RWPE2 (cell line): ENCODE data around the gene STN1.

ENCODE experiments used
- ATAC-seq: fragments of 200-7000 bp; cut with Tn5 transposase; 3 replicates; pipeline ENCODE4 v1.9.1; 2021; ENCODE audit warnings: low read depth
- DNase-seq: peaks from one replicate; pipeline ENCODE4 v3.0.0-alpha.2; 2020; ENCODE audit warnings: low spot score
- H3K27ac ChIP-seq: fragments of 450-650 bp; 2 replicates; pipeline ENCODE4 v1.5.1; 2017; ENCODE audit warnings: mild to moderate bottlenecking; ENCODE audit not compliant: poor library complexity, severe bottlenecking
- H3K27me3 ChIP-seq: fragments of 250-450 bp; sonication (Bioruptor Pico); 2 replicates; pipeline ENCODE4 v1.5.1; 2021; ENCODE audit warnings: mild to moderate bottlenecking, moderate library complexity; ENCODE audit not compliant: insufficient read depth, poor library complexity, severe bottlenecking
- H3K36me3 ChIP-seq: fragments of 250-450 bp; sonication (Bioruptor Pico); 2 replicates; pipeline ENCODE4 v1.5.1; 2020; ENCODE audit warnings: low read depth, mild to moderate bottlenecking, moderate library complexity
- H3K4me1 ChIP-seq: fragments of 250-450 bp; sonication (Bioruptor Pico); 2 replicates; pipeline ENCODE4 v1.5.1; 2021; ENCODE audit warnings: mild to moderate bottlenecking, moderate library complexity; ENCODE audit not compliant: insufficient read depth, poor library complexity, severe bottlenecking
- H3K4me3 ChIP-seq: fragments of 250-450 bp; sonication (Bioruptor Pico); 2 replicates; pipeline ENCODE4 v1.5.1; 2021; ENCODE audit warnings: mild to moderate bottlenecking, moderate library complexity; ENCODE audit not compliant: severe bottlenecking
- H3K9me3 ChIP-seq: fragments of 250-450 bp; sonication (Bioruptor Pico); 2 replicates; pipeline ENCODE4 v1.5.1; 2021; ENCODE audit warnings: mild to moderate bottlenecking, moderate library complexity; ENCODE audit not compliant: severe bottlenecking
- CTCF ChIP-seq: fragments of 450-650 bp; IDR thresholded peaks from one replicate; pipeline ENCODE4 v1.5.1; 2017; ENCODE audit warnings: mild to moderate bottlenecking, moderate library complexity; ENCODE audit not compliant: poor library complexity, severe bottlenecking

STN1 gene

GRCh38 chr10:103912759-103913158 is 5.2 kb downstream of the STN1 start:
- H3K36me3 ChIP-seq = peaks cover 31% of the 10 kb centered on the region
- no peak overlapping the region for H3K4me3 ChIP-seq
- DNase-seq = no peak
- H3K27ac ChIP-seq = peak overlapping the region; percentile 14
- no peak for ATAC-seq
- TF ChIP-seq CTCF = no peak
- H3K27me3 ChIP-seq = no peaks in the 10 kb centered on the region
- H3K4me1 ChIP-seq = peaks cover 44% of the 10 kb centered on the region
- peaks cover 3% of the 10 kb centered on the region for H3K9me3 ChIP-seq

GRCh38 chr10:103911021-103911459 is 6.9 kb downstream of the STN1 start:
- peaks cover 41% of the 10 kb centered on the region for H3K4me1 ChIP-seq
- no peak for DNase-seq
- no peak overlapping the region for H3K4me3 ChIP-seq
- peaks cover 3% of the 10 kb centered on the region for H3K9me3 ChIP-seq
- ATAC-seq = no peak
- peaks cover 40% of the 10 kb centered on the region for H3K36me3 ChIP-seq
- H3K27me3 ChIP-seq = no peaks in the 10 kb centered on the region
- peak overlapping the region; percentile 100 for H3K27ac ChIP-seq
- no peak for TF ChIP-seq CTCF

GRCh38 chr10:103910442-103911012 is 7.5 kb downstream of the STN1 start:
- peaks cover 39% of the 10 kb centered on the region for H3K36me3 ChIP-seq
- peak overlapping the region; percentile 100 for H3K27ac ChIP-seq
- no peaks in the 10 kb centered on the region for H3K27me3 ChIP-seq
- peaks cover 3% of the 10 kb centered on the region for H3K9me3 ChIP-seq
- no peak for DNase-seq
- no peak overlapping the region for H3K4me3 ChIP-seq
- no peak for ATAC-seq
- peaks cover 36% of the 10 kb centered on the region for H3K4me1 ChIP-seq
- no peak for TF ChIP-seq CTCF

GRCh38 chr10:103905441-103905840 is 12.5 kb downstream of the STN1 start:
- ATAC-seq (no peak), DNase-seq (no peak)
- H3K4me1 ChIP-seq = peaks cover 42% of the 10 kb centered on the region
- peak overlapping the region; percentile 100 for H3K27ac ChIP-seq
- H3K9me3 ChIP-seq = no peaks in the 10 kb centered on the region
- H3K4me3 ChIP-seq = no peak overlapping the region
- no peak for TF ChIP-seq CTCF
- H3K27me3 ChIP-seq = no peaks in the 10 kb centered on the region
- H3K36me3 ChIP-seq = peaks cover 67% of the 10 kb centered on the region

GRCh38 chr10:103901299-103901698 is 16.7 kb downstream of the STN1 start:
- no peak for DNase-seq
- H3K36me3 ChIP-seq = peaks cover 84% of the 10 kb centered on the region
- H3K27me3 ChIP-seq = no peaks in the 10 kb centered on the region
- peaks cover 20% of the 10 kb centered on the region for H3K4me1 ChIP-seq
- ATAC-seq = no peak
- H3K27ac ChIP-seq = peak overlapping the region; percentile 89
- no peak for TF ChIP-seq CTCF
- no peaks in the 10 kb centered on the region for H3K9me3 ChIP-seq
- no peak overlapping the region for H3K4me3 ChIP-seq
